ENCODE measurements around the gene HOTAIR. TPM values are rescaled to one million over a fixed set of nuclear protein-coding genes. Genes with fewer than 3 reads are reported as not detected.

HOTAIR gene
- total RNA-seq, 1 donor from 2014 or later, result not detected

DNA sequence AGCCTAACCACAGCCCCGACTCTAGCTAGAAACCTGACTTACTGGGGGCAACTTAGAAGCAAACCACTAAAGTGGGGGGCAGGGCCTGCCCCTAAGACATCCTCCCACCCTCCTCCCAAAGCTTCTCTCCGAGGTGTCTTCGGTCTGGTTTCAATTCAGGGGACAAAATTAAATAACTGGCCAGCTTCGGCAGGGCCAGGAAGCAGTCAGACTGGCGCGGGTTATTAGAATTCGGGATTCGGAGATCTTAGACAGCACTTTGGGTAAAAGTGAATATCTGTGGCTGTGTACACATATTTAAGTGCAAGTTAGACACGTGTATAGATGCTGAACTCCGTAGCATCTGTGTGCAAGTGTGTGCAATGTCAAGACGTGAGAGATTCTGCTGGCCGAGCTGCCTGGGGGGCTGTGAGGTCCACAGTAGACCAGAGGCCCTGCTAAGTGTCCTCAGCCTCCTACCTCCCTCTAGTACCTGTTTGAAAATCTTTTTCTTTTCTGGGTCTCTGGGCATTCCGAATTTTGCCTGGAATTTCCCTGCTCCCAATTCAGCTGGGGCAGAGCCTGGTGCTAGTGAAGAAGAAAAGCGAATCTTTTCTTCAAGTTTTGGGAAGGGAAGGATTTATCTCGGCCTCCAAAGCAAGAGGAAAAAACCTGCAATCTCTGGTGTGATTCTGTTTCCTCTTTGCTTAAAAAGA is 6.2 kb upstream of the HOTAIR start:
- DNase-seq (ENCODE audit: missing footprints) (no peak), ATAC-seq (no peak)
- intact Hi-C loops (cut with DNase I), result no loop called here

DNA sequence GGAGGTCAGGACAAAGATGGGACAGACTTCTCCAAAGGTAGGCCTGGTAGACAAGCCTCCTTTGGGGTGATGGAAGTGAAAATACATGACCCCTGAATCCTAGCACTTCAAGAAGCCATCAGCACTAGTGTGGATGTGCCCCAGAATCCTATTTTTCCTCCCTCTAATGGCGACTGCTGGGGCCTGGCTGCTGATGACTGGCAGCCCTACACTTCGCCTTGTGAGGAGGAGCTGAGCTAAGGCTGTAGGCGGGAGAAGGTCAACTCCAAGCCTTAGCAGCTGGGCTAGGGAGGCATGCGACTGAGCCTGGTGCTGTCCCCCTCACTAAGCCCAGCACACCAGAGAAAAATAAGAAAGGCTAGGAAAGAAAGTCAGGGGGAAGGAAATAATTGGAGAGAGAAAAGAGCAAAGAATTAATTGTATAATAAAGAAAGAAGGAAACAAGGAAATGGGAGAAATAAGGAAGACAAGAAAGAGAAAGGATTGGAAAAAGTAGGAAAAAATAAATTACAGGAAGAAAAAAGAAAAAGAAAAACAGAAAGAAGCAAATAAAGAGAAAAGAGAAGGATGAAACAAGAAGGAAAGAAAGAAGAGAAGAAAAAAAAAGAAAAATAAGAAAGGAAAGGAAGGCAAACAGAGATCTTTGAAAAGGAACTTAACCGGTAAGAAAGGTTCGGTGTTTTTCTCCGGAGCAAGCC is 5.5 kb upstream of the HOTAIR start:
- intact Hi-C loops (cut with DNase I), result no loop called here
- ATAC-seq, result no peak
- no peak for DNase-seq (ENCODE audit: missing footprints)

- intact Hi-C loops (cut with DNase I), result no loop called here
- DNase-seq (ENCODE audit: missing footprints), result no peak
- no peak for ATAC-seq
Measured at GRCh38 chr12:53978477-53979356, 4.0 kb upstream of the HOTAIR start.

GRCh38 chr12:53977596-53978445 is 3.1 kb upstream of the HOTAIR start:
- ATAC-seq, result no peak

GRCh38 chr12:53976823-53977595 is 2.3 kb upstream of the HOTAIR start:
- intact Hi-C loops (cut with DNase I), result no loop called here
- ATAC-seq (no peak), DNase-seq (ENCODE audit: missing footprints) (no peak)

More at GRCh38 chr12:53977596-53978445, 3.1 kb upstream of the HOTAIR start:
- intact Hi-C loops (cut with DNase I), result no loop called here
- no peak for DNase-seq (ENCODE audit: missing footprints)

DNA sequence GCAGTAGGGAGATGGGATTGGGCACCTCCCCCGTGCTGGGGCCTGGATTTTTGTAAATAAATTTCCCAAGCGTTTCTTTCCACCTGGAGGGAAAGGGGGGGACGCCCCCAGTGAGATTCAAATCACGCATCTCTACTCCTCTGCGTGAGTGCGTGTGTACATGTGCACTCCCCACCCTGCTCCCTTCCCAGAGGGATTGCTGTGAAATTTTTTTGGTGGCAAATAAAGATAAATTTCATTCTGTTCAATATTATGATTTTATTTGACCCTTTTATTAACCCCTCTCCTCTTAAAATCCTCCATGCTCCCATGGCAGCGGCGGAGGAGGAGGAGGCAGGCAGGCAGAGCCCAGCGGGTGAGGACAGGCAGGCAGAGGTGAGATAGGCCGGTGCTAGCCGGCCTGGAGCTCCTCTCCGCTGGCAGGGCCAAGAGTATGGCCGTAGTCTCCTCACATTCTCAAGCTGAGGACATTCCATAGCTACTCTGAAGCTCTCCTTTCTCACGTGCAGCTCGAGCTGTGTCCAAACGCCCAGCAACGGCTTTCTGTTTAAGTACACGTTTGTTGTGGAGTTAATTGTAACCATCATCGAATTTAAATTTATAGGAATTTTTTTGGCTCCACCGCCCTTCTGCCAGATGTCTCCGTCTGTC is 1.5 kb upstream of the HOTAIR start:
- intact Hi-C loops (cut with DNase I), result no loop called here
- no peak for DNase-seq (ENCODE audit: missing footprints)
- no peak for ATAC-seq

DNA sequence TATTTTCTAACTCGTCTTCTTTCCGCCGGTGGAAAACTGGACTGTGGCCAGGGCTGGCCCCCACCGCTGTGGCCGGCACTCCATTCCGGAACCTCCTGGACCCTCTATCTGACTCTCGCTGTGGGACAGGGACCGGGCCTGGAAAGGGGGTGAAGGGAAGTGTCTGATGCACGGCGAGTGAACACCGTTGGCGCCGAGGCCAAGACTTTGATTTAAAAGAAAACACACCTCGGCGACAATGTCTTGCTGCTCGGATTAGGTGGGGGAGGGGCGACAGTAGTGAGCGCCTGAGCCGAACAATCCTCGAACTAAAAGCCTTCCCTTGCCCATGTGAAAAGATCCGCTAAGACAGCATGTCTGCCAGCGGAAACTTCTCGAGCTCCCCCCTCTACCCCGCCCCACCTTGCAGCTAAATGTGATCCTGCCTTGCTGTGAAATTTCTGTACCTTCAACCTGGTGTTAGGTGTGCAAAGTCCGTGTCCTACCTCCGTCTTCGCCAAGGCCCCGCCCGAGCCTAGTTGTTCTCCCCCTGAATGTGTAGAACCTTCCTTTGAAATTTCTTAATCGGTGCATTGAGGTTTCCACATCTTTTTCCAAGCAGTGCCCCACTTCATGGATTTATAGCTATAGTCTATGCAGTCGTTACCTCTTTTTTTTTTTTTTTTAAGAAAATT is 862 bp upstream of the HOTAIR start:
- intact Hi-C loops (cut with DNase I), result no loop called here

GRCh38 chr12:53975064-53975471 is 314 bp upstream of the HOTAIR start:
- no peak for DNase-seq (ENCODE audit: missing footprints)
- ATAC-seq, result no peak
- intact Hi-C loops (cut with DNase I), result no loop called here

More for the DNA sequence above, 862 bp upstream of the HOTAIR start:
- no peak for DNase-seq (ENCODE audit: missing footprints)
- ATAC-seq, result no peak

- no peak for DNase-seq (ENCODE audit: missing footprints)
- intact Hi-C loops (cut with DNase I), result no loop called here
- ATAC-seq, result peak; percentile 34
Measured at GRCh38 chr12:53973236-53974042, 1.3 kb downstream of the HOTAIR start.

DNA sequence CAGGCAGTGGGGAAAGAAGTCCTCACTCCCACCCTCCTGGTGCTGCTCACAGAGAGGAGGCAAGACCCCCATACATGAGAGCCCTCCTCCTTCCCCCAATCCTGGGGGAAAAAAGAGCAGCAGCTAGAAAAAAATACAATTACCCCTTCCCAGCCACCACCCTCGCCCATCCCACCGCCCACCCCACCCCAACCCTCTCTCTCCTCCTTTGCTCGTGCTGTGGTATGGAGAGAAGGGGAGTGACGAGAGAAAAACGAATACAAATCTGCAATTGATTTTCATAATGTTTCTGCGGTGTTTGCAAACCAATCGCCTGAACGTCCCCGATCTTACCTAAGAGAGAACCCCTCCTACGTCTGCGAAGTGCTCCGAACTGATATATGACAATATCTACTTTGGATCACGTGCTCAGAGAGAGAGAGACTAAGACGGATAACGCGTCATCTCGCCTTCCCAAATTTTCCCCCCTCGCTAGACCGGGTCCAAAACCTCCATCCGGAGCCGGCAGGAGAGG is 2.0 kb downstream of the HOTAIR start, which contains the start of gene HOXC11:
TSS of gene HOXC11 (plus strand) at position 405 of the 514 bp plus-strand sequence. CDS start 116 bp downstream, outside the sequence.
- intact Hi-C loops (cut with DNase I), result no loop called here
- ATAC-seq (no peak), DNase-seq (ENCODE audit: missing footprints) (no peak)

DNA sequence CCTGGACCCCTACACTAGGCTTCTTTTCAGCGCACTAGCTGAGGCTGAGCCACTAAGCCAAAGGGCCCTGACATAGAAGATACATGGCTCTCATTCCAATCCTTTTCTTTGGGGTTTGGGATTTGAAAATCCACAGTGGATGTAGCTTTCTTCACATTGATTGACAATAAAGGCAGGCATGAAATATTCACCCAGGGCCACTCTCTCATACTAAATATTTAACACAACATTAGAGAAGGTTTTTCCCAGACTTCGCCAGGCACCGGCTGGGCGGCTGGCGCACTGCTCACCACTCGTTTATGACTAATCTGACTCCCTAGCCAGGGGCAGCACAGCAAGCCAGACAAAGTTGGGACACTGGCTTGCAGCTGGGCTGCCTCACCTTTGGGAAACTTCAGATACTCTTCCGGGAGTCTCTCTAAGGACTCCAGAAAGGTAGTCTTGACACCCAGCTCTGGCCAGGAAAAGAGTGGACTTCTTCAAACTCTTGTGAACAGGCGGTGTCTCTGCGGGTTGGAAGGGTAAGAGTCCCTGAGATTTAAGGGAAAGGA is 2.5 kb downstream of the HOTAIR start:
- DNase-seq (ENCODE audit: missing footprints) (no peak), ATAC-seq (no peak)
- intact Hi-C loops (cut with DNase I), result no loop called here

DNA sequence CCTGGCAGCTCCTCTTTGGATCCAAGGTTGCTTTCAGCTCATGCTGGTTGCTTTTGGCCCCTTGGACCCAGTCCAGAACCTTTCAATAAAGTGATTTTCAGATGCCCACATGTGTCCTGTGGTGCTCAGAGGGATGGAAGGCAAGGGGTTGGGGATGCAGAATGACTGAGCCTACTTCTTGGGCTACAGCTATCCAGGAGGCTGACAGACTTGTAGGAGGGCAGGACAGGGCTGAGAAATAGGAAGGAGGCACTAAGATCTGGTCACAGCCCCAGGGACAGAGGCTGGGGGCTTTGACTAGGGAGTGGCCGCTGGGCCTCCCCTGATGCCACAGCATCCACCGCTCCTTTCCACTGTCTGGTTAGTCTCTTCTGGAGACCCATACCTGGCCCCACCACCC is 3.1 kb downstream of the HOTAIR start:
- intact Hi-C loops (cut with DNase I), result no loop called here
- DNase-seq (ENCODE audit: missing footprints), result no peak
- ATAC-seq, result no peak

- DNase-seq (ENCODE audit: missing footprints) (no peak), ATAC-seq (no peak)
- intact Hi-C loops (cut with DNase I), result no loop called here
Measured at GRCh38 chr12:53971129-53971528, 3.6 kb downstream of the HOTAIR start.

DNA sequence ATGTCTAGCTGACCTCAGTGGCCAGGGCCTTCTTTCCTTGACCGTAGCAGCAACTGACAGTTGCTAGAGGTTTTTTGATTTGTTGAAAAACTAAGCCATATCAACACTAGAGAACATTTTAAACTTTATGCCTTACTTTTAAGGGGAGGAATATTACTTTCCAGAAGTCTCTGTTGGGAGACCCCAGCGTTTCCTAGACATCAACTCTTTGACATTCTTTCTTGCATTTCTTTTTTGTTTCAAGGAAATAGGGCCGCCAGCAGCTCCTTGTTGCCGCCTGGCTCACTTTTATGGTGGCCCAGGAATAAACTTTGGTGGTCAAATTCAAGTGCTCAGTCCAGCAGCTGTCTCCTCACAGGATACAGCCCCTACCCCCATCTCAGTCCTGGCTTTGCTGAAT is 4.3 kb downstream of the HOTAIR start:
- no peak for ATAC-seq
- DNase-seq (ENCODE audit: missing footprints), result no peak
- intact Hi-C loops (cut with DNase I), result no loop called here

- intact Hi-C loops (cut with DNase I), result no loop called here
- ATAC-seq (no peak), DNase-seq (ENCODE audit: missing footprints) (no peak)
Measured at GRCh38 chr12:53969588-53970259, 5.0 kb downstream of the HOTAIR start.

All from Right ventricle myocardium inferior (tissue), 1 donor.